ENCODE measurements around the gene WDR7.

WDR7 gene

DNA sequence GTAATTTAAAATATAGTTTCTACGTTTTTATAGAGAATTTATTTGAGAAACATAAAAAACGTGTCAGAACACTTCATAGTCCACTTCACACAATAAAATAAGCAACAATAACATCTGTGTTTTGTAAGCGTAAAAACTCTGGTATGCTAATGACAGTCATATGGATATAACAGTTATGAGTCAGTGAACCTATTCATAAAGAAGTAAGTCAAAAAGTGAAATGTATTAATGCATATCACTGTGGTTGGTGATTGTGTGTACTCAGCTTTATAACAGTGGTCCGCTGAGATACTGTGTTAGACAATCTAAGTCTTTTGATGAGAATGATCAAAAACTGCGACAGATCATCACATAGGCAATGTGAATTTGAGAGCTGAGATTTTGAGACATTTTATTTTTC lies 153.2 kb downstream of the WDR7 start:
- no peak for DNase-seq (ENCODE audit: low read depth)

DNA sequence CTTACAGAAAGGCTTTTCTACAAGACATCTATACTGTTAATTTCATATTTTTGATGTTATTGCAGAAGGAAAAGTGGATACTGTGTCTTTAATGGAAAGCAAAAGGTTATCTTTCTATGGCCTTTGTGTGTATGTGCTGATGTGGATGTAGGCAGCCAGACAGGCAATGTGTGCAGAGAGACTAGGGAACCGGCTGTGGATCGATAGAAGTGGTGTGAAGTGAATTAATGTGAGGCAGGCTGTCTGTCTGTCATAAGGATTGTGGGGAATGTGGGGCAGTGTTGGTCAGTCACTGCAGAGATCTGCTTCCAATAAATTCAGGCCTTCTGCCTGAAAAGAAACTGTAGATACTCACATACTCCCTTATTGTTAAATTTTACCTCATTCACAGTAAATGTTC lies 156.7 kb downstream of the WDR7 start:
- no peak for DNase-seq (ENCODE audit: low read depth)

DNA sequence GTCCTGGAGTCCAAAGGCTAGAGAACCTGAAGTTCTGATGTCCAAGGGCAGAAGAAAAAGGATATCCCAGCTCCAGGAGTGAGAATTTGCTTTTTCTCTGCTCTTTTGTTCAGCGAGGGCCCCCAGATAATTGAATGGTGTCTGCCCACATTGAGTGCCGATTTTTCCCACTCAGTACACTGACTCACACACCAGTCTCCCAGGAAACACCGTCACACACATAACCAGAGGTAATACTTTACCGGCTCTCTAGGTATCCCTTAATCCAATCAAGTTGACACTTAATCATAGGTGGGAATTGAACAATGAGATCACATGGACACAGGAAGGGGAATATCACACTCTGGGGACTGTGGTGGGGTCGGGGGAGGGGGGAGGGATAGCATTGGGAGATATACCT lies 161.5 kb downstream of the WDR7 start:
- DNase-seq (ENCODE audit: low read depth): no peak

DNA sequence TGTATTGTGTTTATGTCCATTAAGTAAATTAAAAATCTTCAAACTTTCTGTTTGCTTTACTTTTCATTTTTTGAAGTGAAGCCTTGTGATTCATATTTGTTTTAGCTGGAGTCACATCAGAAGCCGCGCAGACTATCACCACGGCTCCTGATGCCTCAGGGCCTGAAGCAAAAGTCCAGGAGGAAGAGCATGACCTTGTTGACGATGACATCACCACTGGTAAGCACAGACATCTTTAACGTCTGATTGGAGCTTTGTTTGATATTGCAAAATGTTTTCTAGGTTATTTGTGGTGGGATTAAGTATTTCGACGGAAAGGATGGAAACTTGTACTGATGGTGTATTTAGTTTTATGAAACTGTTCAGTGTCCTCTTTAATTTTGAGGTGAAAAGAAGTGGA lies 164.8 kb downstream of the WDR7 start:
- no peak for DNase-seq (ENCODE audit: low read depth)

GRCh38 chr18:56823986-56824565 lies 172.9 kb downstream of the WDR7 start:
- DNase-seq (ENCODE audit: low read depth): no peak

GRCh38 chr18:56825321-56825720 lies 174.2 kb downstream of the WDR7 start:
- DNase-seq (ENCODE audit: low read depth): no peak

DNA sequence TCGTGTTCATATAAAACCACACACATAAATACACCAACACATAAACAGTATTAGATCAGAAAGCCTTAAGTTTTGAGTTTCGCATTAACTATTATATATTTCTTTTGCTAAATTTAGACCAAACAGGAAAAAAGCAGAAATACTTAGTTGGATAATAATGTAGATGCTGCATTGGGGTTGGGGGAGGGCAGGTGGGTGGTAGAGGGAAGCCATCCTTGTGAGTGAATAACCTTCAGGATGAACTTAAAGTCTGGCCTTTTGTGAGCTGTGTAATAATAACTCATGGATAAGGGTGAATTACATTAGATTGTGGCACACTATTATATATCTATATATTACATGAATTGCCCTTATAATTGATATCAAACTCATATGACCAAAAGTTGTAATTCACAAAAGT lies 174.7 kb downstream of the WDR7 start:
- DNase-seq (ENCODE audit: low read depth): no peak

DNA sequence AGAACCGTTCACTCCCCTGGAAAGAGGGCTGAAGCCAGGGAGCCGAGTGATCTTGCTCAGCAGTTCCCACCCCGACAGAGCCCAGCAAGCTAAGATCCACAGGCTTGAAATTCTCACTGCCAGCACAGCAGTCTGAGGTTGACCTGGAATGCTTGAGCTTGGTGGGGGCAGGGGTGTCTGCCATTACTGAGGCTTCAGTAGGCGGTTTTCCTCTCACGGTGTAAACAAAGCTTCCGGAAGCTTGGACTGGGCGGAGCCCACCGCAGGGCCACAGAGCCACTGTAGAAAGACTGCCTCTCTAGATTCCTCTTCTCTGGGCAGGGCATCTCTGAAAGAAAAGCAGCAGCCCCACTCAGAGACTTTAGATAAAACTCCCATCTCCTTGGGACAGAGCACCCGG lies 180.8 kb downstream of the WDR7 start:
- DNase-seq (ENCODE audit: low read depth): no peak

- no peak for DNase-seq (ENCODE audit: low read depth)
Observed at GRCh38 chr18:56835331-56835730, 184.2 kb downstream of the WDR7 start.

GRCh38 chr18:56836173-56836572 lies 185.0 kb downstream of the WDR7 start:
- DNase-seq (ENCODE audit: low read depth): no peak

- DNase-seq (ENCODE audit: low read depth): no peak
Observed at GRCh38 chr18:56841836-56842235, 190.7 kb downstream of the WDR7 start.

- no peak for DNase-seq (ENCODE audit: low read depth)
Observed at GRCh38 chr18:56843241-56843640, 192.1 kb downstream of the WDR7 start.

DNA sequence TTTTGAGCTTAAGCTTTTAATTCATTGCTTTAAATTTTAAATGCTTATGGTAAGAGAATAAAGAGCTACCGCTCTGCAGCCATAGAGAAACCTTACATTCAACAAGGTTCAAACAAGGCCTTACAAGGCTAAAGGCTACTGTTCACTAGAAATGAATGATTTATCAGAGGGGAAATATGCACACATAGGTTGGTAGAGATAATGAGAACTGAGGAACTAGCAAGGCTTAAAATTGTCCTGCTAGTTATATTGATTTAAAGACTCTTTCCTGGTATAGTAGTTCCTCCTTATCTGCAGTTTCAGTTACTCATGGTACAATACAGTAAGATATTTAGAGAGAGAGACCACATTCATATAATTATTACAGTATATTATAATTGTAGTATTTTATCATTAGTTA lies 193.4 kb downstream of the WDR7 start:
- no peak for DNase-seq (ENCODE audit: low read depth)

GRCh38 chr18:56851774-56852173 lies 200.6 kb downstream of the WDR7 start:
- DNase-seq (ENCODE audit: low read depth): no peak

DNA sequence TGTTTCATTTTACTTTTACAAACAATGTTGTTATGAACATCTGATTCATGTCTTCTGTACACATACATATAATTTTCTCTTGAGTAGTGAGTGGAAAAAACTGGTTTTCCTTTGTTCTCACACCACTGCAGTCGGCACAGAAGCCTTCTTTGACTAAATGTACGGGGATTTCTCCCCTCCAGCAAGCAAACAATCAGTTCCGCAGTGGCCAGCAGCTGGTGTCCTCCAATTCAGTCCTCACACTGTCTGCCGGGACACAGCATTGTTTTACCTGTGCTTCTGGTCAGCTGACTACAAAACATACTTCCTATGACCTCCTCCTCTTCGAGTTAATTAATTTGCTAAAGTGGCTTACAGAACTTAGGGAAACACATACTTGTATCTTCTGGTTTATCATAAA lies 202.8 kb downstream of the WDR7 start:
- DNase-seq (ENCODE audit: low read depth): no peak

GRCh38 chr18:56861244-56861643 lies 210.1 kb downstream of the WDR7 start:
- no peak for DNase-seq (ENCODE audit: low read depth)

- DNase-seq (ENCODE audit: low read depth): no peak
Observed at GRCh38 chr18:56869189-56869777, 218.1 kb downstream of the WDR7 start.

- DNase-seq (ENCODE audit: low read depth): no peak
Observed at GRCh38 chr18:56870982-56871381, 219.8 kb downstream of the WDR7 start.

GRCh38 chr18:56872140-56872539 lies 221.0 kb downstream of the WDR7 start:
- DNase-seq (ENCODE audit: low read depth): no peak

- no peak for DNase-seq (ENCODE audit: low read depth)
Observed at GRCh38 chr18:56873441-56874140, 222.4 kb downstream of the WDR7 start.

- DNase-seq (ENCODE audit: low read depth): no peak
Observed at GRCh38 chr18:56878711-56879110, 227.6 kb downstream of the WDR7 start.

DNA sequence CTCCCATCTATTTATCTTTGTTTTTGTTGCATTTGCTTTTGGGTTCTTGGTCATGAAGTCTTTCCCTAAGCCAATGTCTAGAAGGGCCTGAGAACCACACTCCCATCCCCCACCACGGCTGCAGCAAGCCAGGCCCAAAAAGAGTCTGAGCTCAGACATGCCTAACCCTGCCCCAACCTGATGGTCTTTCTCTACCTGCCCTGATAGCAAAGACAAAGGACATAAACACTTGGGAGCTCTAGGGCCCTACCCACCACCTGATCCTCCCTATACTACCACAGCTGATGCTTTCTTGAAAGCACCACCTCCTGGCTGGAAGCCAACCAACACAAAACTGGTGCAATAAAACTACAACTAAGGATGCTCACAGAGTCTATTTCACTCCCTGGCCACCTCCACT lies 233.4 kb downstream of the WDR7 start:
- no peak for DNase-seq (ENCODE audit: low read depth)

- no peak for DNase-seq (ENCODE audit: low read depth)
Observed at GRCh38 chr18:56888978-56889377, 237.8 kb downstream of the WDR7 start.

DNA sequence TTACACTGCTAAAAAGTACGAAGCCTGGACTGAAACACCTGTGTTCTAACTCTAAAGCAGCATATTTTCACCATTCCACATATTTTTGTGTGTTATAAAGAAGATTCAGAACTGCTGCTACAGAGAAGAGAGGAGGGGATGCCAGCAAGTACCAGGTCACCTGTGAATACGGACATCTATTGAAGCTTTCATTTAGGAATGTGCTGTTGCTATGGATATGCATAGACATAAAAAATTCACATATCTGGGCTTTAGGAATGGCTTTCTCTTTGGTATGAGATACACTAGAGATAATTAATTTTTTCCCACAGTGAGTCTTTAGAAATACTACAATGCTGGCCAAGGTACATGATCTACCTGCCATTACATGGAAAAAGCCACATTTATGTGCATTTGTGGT lies 238.5 kb downstream of the WDR7 start:
- no peak for DNase-seq (ENCODE audit: low read depth)

Measured in stimulated activated CD8-positive, alpha-beta memory T cell treated with anti-CD3 and anti-CD28 coated beads, Interleukin-12 subunit alpha, Interleukin-12 subunit beta, amount 100 ng/mL, for 1 hour (primary cell).